Stimulated activated CD4-positive, alpha-beta T cell treated with anti-CD3 and anti-CD28 coated beads, Interleukin-4, amount 100 ng/mL, for 1 hour (primary cell): Measurements from ENCODE around the gene JPH2.

ENCODE experiments used
- DNase-seq: peaks from one replicate; pipeline ENCODE4 v3.0.0-alpha.2; 2020

Gene JPH2

GRCh38 chr20:44186674-44187053 lies 324 bp downstream of the JPH2 start:
- no peak for DNase-seq

- DNase-seq: no peak
Observed at GRCh38 chr20:44186201-44186600, 787 bp downstream of the JPH2 start.

GRCh38 chr20:44185574-44185973 lies 1.4 kb downstream of the JPH2 start:
- DNase-seq: no peak

- DNase-seq: no peak
Observed at GRCh38 chr20:44183282-44183681, 3.7 kb downstream of the JPH2 start.

- DNase-seq: no peak
Observed at GRCh38 chr20:44182863-44183262, 4.1 kb downstream of the JPH2 start.

- no peak for DNase-seq
Observed at GRCh38 chr20:44182135-44182765, 4.7 kb downstream of the JPH2 start.

GRCh38 chr20:44181611-44182010 lies 5.4 kb downstream of the JPH2 start:
- DNase-seq: no peak

- no peak for DNase-seq
Observed at GRCh38 chr20:44180814-44181213, 6.2 kb downstream of the JPH2 start.

- DNase-seq: no peak
Observed at GRCh38 chr20:44176833-44177534, 10.0 kb downstream of the JPH2 start.

GRCh38 chr20:44174996-44175765 lies 11.8 kb downstream of the JPH2 start:
- DNase-seq: no peak

- no peak for DNase-seq
Observed at GRCh38 chr20:44173846-44174245, 13.1 kb downstream of the JPH2 start.

- no peak for DNase-seq
Observed at GRCh38 chr20:44173116-44173515, 13.9 kb downstream of the JPH2 start.

- DNase-seq: no peak
Observed at GRCh38 chr20:44172572-44172950, 14.4 kb downstream of the JPH2 start.

- DNase-seq: no peak
Observed at GRCh38 chr20:44171775-44172571, 15.0 kb downstream of the JPH2 start.

- DNase-seq: no peak
Observed at GRCh38 chr20:44170816-44171410, 16.1 kb downstream of the JPH2 start.

- no peak for DNase-seq
Observed at GRCh38 chr20:44167736-44168135, 19.3 kb downstream of the JPH2 start.

GRCh38 chr20:44166477-44166876 lies 20.5 kb downstream of the JPH2 start:
- no peak for DNase-seq

- DNase-seq: no peak
Observed at GRCh38 chr20:44166008-44166407, 21.0 kb downstream of the JPH2 start.

GRCh38 chr20:44160133-44160532 lies 26.9 kb downstream of the JPH2 start:
- no peak for DNase-seq

- DNase-seq: no peak
Observed at GRCh38 chr20:44159711-44160110, 27.3 kb downstream of the JPH2 start.

- DNase-seq: no peak
Observed at GRCh38 chr20:44159125-44159524, 27.9 kb downstream of the JPH2 start.

GRCh38 chr20:44157061-44157460 lies 29.9 kb downstream of the JPH2 start:
- no peak for DNase-seq

GRCh38 chr20:44154521-44155001 lies 32.4 kb downstream of the JPH2 start:
- DNase-seq: no peak
